Measurements from ENCODE around the gene PROX1. TPM values are rescaled to one million over a fixed set of nuclear protein-coding genes. Genes with fewer than 3 reads are reported as not detected.

Gene PROX1
- 85.2 TPM for total RNA-seq
- long read RNA-seq, partial matches to known transcripts = 5 of 11 reads
- long read RNA-seq, other reads (novel, unspliced or antisense) = 6 of 11 reads

GRCh38 chr1:213987927-213988506 is at the start of gene PROX1:
TSS of gene PROX1 (plus strand) at chr1:213987973. CDS start at chr1:213996536, 8,563 bp downstream.
- DNase-seq (no peak), ATAC-seq (ENCODE audit: poor library complexity) (peak; percentile 82)
- intact Hi-C loops (cut with DNase I) = loop anchor here (5.0 to 10.0 kb wide), 2 partner anchors 134 to 613 kb away; no protein-coding TSS in a partner anchor

GRCh38 chr1:213938776-213939175 is 49.0 kb upstream of the PROX1 start:
- intact Hi-C loops (cut with DNase I) = no loop called here
- no peak for DNase-seq
- no peak for ATAC-seq (ENCODE audit: poor library complexity)

GRCh38 chr1:213939888-213940287 is 47.9 kb upstream of the PROX1 start:
- intact Hi-C loops (cut with DNase I) = no loop called here
- ATAC-seq (ENCODE audit: poor library complexity) = no peak
- no peak for DNase-seq

GRCh38 chr1:213940947-213941346 is 46.8 kb upstream of the PROX1 start:
- ATAC-seq (ENCODE audit: poor library complexity) (no peak), DNase-seq (no peak)
- intact Hi-C loops (cut with DNase I) = no loop called here

- intact Hi-C loops (cut with DNase I) = no loop called here
- ATAC-seq (ENCODE audit: poor library complexity) (no peak), DNase-seq (no peak)
Observed at GRCh38 chr1:213942061-213942460, 45.7 kb upstream of the PROX1 start.

GRCh38 chr1:213947200-213947801 is 40.5 kb upstream of the PROX1 start:
- DNase-seq (no peak), ATAC-seq (ENCODE audit: poor library complexity) (no peak)
- intact Hi-C loops (cut with DNase I) = no loop called here

GRCh38 chr1:213951876-213952275 is 35.9 kb upstream of the PROX1 start:
- ATAC-seq (ENCODE audit: poor library complexity) (no peak), DNase-seq (no peak)
- intact Hi-C loops (cut with DNase I) = no loop called here

GRCh38 chr1:213953806-213954205 is 34.0 kb upstream of the PROX1 start:
- ATAC-seq (ENCODE audit: poor library complexity) = no peak
- DNase-seq = no peak
- intact Hi-C loops (cut with DNase I) = no loop called here

GRCh38 chr1:213956295-213956770 is 31.4 kb upstream of the PROX1 start:
- ATAC-seq (ENCODE audit: poor library complexity) (no peak), DNase-seq (no peak)
- intact Hi-C loops (cut with DNase I) = no loop called here

- DNase-seq (no peak), ATAC-seq (ENCODE audit: poor library complexity) (no peak)
- intact Hi-C loops (cut with DNase I) = no loop called here
Observed at GRCh38 chr1:213958346-213958745, 29.4 kb upstream of the PROX1 start.

GRCh38 chr1:213960963-213961362 is 26.8 kb upstream of the PROX1 start:
- DNase-seq (no peak), ATAC-seq (ENCODE audit: poor library complexity) (no peak)
- intact Hi-C loops (cut with DNase I) = no loop called here

GRCh38 chr1:213962508-213962907 is 25.3 kb upstream of the PROX1 start:
- intact Hi-C loops (cut with DNase I) = no loop called here
- no peak for DNase-seq
- ATAC-seq (ENCODE audit: poor library complexity) = no peak

- intact Hi-C loops (cut with DNase I) = no loop called here
Observed at GRCh38 chr1:213966122-213966521, 21.7 kb upstream of the PROX1 start.

GRCh38 chr1:213968146-213968825 is 19.5 kb upstream of the PROX1 start:
- ATAC-seq (ENCODE audit: poor library complexity) (no peak), DNase-seq (no peak)
- intact Hi-C loops (cut with DNase I) = no loop called here

More at GRCh38 chr1:213966122-213966521, 21.7 kb upstream of the PROX1 start:
- no peak for ATAC-seq (ENCODE audit: poor library complexity)
- DNase-seq = no peak

GRCh38 chr1:213969958-213970555 is 17.7 kb upstream of the PROX1 start:
- intact Hi-C loops (cut with DNase I) = no loop called here
- ATAC-seq (ENCODE audit: poor library complexity) (no peak), DNase-seq (no peak)

GRCh38 chr1:213972141-213972540 is 15.6 kb upstream of the PROX1 start:
- DNase-seq (no peak), ATAC-seq (ENCODE audit: poor library complexity) (no peak)
- intact Hi-C loops (cut with DNase I) = no loop called here

- intact Hi-C loops (cut with DNase I) = no loop called here
- ATAC-seq (ENCODE audit: poor library complexity) (no peak), DNase-seq (no peak)
Observed at GRCh38 chr1:213973129-213973528, 14.6 kb upstream of the PROX1 start.

GRCh38 chr1:213976665-213977485 is 10.9 kb upstream of the PROX1 start:
- ATAC-seq (ENCODE audit: poor library complexity) = no peak
- intact Hi-C loops (cut with DNase I) = no loop called here

GRCh38 chr1:213977486-213977842 is 10.3 kb upstream of the PROX1 start:
- no peak for DNase-seq
- ATAC-seq (ENCODE audit: poor library complexity) = peak; percentile 58
- intact Hi-C loops (cut with DNase I) = no loop called here

More at GRCh38 chr1:213976665-213977485, 10.9 kb upstream of the PROX1 start:
- no peak for DNase-seq
